Measurements from ENCODE around the gene NTN3.
"Not testable (repeated sequence)": the region's sequence is repeated elsewhere in the genome, so short reads cannot be mapped to it uniquely, and the experiment has no call there.

NTN3 gene

DNA sequence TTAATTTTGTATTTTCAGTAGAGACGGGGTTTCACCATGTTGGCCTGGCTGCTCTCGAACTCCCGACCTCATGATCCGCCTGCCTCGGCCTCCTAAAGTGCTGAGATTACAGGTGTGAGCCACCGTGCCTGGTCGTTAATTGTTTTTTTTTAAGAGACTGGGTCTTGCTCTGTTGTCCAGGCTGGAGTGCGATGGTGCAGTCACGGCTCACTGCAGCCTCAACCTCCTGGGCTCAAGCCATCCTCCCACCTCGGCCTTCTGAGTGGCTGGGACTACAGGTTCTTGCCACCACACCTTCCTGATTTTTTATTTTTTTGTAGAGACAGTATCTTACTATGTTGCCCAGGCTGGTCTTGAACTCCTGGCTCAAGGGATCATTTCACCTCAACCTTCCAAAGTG, 8.9 kb downstream of the NTN3 start:
- not testable (repeated sequence) for DNase-seq

DNA sequence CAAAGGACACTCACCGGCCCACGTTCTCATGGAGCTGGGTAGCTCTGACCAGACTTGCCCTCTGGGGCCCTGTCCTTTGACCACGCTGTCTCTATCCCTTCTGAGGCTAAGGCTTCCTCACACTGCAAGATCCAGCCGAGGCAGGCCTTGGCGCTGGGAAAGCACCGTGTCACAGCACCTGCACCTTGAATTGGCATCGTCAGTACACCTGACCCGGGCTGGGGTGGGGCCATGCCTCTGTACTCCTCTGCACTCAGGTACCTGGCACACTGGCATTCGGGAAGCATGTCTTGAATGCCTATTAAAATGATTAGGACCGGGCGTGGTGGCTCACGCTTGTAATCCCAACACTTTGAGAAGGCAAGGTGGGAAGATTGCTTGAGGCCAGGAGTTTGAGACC, 9.9 kb downstream of the NTN3 start:
- no peak for DNase-seq

DNA sequence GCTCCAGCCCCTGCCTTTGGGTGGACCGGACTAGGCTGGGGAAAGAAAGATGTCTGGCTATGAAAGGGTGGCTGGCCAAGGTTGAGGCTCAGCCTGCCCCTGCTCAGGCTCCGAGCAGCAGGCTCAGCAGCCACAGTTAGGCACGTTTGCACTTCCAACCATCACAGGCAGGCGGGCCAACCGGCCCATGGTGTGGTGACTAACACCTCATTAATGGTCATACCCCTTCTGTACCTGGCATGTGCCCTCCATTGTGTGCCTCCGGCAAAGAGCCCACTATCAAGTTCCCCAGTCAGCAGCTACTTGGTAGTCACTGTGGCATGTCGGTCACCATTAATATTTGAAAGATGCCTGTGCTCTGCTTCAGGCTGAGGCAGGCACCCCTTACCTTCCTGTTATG, 10.6 kb downstream of the NTN3 start:
- DNase-seq = no peak

DNA sequence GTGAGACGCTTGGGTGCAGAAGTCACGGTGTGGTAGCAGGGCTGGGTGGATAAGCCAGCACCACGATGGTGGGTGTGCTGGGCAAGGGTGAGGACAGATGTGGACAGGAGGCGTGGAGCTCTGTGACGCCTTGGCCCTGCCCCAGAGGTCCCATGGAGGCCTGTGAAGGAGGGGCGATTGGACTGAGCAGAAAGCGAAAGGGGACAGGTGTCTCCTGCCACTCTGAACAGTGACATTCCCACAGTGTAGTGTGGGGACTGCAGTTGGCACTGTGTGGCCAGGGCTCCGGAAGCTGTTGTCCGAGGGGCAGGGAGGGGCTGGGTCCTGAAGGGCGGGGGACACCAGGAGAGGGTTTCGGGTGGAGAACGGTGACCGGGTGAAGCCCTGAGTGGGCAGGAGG, 11.2 kb downstream of the NTN3 start:
- DNase-seq = no peak

DNA sequence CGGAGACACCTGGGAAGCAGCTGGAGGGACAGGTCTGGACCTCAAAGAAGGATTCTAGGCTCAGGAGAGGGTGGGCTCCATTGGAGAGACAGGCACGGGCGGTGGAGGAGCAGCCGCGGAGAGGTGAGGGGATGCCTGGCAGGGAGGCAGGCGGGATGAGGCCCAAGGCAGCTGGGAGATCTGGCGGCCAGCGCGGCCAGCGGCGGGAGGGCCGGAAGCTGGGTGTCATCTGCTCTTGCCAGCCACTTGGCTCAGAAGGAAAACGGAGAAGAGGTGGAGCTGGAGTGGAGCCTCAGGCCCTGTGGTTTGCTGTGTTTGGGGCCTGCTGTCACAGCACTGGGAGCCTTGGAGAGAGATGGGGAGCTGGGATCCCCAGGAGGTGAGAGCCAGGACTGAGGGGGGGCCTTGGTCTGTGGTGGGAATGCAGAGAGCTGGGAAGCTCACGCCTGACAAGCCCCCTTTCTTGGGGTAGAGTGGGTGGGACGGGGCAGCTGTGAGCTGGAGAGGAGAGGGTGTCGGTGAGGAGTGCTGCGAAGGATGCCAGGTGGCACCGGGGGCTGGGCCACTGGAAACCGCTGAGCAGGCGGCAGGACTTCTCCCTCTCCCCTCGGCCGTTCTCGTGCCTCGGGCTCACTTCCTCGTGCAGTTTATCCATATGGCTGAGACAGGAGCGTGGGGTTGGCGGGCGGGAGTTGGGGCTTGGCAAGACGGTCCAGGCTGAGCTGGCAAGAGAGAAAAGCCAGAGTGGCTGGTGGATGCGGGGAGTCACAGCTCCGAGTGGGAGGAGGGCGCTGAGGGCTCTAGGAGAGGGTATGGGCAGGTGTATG, 11.8 kb downstream of the NTN3 start:
- no peak for DNase-seq

DNA sequence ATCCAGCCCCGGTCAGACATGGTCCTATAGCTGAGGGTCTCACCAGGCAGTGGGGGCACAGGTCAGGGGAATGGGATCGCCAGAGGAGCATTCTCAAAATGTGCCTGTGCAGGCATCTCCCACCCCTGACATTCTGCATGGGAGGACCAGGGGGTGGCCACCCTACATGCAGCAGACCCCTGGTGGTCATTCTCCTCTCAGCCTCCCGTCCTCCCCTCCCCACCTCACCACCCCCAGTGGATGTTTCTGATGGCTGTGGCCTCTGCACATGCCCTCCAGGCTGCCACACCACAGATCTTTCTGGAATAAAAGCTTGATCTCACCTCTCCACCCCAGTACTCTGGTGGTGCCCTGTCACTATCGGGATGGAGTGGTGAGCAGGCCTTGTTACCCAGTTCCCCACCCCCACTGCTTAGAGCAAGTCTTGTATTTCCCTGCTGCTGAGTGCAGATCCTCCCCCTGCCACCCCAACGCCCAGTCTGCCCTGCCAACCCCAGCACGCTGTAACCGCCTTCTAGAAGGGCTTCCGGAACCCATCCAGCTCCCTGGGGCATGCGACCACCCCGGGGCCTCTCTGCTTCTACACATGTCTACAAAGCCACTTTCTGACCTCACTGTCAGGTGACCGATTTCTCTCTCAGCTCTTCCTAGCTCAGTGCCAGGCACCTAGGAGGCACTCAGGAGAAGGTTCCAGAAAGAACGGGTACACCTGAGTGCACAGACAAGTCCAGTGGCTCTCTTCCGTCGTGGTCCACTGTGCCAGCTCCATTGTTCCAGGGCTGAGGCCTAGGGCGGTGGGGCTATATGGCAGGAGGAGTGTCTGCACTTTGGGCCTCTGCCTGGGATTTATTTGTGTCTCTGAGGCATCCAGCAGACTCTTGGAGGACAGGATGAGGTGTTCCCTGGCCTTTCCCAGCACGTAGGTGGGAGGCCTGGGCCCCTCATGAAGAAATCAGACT, 13.1 kb downstream of the NTN3 start:
- no peak for DNase-seq

DNA sequence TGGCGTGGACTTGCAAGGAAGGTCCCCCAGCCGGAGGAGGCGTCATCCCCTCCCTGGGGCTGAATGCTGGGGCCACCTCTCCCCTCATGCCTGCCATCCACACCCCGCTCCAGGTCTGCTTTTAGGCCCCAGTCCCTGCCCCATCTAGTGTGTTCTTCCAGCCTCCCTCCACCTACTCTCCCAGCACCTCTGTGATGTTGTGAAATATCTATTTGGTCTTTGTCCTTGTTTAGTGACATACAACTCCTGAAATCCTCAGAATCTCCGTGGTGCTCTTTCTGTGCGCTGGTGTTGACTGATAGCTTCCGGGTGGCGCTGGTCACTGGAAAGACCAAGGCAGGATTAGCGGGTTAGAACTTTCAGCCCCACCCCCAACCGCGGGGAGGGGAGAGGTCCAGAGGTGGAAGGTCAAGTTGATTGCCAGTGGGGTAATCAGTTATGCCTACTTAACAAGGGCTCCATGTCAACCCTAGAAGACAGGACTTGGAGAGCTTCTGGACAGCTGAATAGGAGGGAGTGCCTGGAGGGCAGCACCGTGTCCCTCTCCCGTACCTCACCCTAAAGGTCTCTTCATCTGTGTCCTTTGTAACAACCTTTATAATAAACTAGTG, 13.9 kb downstream of the NTN3 start:
- DNase-seq = no peak

DNA sequence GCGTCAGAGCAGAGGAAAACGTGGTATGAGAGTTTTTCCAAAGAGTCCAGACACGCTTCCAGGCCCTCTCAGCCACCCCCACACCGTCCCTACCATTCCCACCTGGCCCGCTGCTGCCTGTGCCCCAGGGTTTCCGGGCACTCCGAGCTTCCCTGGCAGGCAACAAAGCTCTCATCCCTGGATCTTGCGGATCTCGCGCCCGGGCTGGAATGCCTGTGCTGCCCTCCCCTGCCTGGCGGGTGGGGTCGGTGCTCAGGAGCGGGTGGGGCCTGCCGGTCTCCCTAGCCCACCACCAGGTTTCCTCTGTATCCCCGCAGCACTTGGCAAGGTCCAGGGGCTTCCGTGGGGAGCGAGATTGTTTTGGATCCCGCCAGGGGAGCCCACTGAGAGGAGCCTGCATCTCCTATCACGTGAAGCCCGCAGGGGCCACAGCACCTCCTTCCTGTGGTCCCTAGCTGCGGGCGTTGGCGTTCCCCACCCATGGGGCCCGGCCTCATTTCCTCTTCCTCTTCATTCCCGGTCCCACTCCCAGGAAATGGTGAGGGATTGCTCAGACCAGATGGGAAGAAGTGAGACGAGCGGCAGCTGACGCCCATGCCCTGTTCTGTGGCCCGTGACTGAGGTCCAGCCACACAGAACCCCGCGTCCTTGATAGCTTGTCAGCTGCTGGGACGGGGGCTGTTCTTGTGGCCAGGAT, 14.9 kb downstream of the NTN3 start:
- no peak for DNase-seq

DNA sequence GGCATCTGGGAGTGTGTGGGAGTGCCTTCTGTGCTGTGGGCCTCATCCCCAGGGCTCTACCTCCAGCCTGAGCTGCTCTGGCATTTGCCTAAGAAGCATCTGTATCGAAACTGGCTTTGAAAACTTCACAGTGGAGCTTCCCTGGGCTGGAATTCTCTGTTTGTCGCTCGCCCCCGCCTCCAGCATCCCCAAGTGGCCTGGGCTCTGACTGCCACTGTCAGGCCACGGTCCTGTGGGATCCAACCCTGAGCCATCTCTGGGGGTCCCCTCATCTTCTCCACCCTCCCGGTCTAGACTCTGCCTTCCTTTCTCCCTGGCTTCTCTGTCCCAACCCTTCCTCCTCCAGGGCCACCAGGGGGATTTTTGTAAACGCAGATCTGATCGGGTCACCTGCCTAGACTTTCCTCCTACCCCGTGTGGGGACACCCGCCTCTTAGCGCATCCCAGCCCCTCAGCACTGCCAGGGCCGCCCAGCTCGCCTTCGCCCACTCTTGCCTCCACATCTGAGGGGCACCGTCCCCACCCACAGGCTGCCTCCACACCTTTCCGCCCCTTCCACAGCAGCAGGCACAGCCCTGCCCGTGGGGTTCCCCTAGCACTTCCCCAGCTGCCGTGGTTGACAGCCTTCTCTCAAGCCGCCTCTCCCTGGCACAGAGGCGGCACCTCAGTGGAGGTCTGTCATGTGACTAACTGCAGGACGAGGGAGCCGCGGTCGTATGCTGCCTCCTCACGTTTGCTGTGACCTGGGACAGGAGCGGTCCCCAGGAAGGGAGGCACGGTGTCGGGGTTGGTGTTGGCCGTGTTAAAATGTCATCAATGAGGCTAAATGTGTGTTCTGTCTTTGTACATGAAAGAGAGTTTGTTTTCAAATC, 15.8 kb downstream of the NTN3 start:
- peak; percentile 91 for DNase-seq

DNA sequence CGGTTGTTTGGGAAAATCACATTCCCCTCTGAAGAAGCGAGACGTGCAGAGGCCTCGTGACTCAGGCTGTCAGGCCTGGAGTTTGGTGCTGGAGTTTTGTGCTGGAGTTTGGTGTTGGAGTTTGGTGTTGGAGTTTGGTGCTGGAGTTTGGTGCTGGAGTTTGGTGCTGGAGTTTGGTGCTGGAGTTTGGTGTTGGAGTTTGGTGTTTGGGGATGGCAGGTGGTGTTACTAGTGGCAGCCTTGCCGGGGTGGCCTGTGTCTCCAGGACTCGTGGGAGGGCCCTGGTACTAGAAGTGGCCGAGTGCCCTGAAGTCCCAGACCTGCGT, 16.4 kb downstream of the NTN3 start:
- DNase-seq = no peak

DNA sequence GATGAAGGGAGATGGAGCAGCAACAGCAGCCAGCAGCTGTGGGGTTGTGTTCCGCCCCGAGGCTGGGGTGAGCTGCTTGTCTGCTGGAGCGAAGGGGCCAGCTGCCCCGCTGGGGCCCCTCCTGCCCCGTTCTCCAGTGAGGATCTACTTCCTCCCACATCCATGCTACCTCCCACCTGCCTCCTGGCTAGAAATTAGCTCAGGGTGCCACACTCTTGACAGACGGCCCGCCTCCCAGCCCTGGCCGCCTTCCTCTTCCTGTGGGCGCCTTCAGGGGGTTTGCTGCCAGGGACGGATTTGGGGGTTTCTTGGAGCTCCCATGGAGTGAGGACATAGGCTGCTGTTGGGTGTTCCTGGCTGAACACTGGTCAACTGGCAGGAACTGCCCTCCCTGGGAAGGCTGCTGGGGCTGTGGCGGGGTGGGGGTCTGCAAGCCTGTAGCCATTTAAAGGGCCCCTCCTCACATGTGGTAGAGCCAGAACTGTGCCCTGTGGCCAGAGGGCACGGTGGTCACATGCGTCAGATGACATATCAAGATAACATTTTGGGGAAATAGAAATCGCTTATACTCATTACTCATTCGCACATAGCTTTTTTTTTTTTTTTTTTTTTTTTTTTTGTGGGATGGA, 16.9 kb downstream of the NTN3 start:
- DNase-seq = peak; percentile 80

DNA sequence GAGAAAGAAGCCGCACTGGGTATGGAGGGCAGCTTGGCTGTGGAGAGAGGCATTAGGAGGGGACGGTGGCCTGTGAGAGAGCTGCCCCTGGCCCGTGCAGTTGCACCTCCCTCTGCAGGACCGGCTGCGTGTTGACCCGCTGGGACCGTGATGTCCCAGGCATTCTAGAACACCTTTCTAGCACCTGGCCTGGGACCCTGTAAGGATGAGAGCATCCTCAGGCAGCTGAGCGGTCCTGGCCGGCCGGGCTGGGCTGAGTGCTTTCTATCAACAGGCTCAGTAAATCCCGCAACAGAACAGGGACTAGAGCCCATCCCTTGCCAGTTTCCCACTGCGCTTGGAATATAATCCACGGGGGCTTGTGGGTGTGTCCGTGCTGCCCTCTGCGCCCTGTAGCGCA, 18.5 kb downstream of the NTN3 start:
- DNase-seq = no peak

DNA sequence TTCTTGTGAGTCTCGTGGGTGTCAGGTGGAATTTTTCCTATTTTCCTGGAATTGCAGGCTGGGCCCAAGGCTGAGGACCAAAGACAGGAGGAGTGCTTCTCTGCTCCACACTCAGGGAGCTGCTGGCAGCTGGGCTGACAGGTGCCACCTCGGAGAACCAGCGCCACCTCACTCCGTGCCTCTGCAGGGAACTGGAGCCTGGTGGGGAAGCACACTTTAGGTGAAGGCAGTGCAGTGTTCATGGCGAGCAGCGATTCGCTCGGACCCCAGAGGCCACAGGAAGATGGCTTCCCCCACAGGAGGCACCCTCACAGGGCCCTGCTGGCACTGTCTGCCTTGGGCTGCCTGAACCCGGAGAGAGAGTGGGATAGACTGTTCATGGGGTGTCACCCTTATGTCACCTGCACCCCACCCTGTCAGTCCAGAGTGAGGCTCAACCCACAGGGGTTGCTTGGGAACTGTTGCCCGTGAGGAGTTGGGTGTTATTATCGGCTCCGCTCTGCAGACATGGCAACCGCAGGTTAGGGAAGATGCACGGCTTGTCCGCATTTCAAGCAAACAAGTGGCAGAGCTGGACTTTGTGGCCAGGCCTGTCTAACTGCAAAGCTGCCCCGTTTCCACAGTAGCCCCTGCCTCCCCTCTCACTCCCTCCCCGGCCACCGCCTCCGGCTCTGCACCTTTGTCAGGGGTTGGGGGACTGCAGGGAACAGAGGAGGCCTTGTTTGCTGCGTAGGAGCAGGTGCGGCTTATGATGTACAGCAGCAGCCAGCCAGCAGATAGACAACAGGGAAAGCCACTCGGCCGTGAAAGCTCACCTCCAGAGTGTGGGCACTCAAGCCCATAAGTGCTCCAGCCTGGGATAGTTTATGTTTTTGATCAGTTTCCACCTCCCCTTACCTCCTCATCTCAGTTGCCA, 19.4 kb downstream of the NTN3 start:
- DNase-seq = no peak

DNA sequence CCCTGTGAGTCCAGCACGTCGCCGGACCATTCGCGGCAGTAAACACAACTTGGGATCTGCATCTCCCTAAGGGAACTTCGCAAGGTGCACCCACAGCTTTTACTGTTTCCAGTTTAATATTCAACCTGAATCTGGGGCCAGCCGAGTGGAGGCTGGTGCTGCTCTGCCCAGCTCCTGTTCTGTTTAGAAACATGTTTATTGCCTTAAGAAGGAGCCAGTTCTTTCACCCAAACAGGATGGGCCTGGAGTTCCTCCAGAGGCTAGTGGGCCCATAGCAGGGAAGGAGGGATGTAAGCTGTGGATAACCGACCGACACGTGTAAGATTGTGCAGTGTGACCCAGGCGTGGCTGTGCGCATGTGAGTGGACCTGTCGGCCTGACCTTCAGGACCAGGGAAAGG, 21.2 kb downstream of the NTN3 start:
- DNase-seq = no peak

DNA sequence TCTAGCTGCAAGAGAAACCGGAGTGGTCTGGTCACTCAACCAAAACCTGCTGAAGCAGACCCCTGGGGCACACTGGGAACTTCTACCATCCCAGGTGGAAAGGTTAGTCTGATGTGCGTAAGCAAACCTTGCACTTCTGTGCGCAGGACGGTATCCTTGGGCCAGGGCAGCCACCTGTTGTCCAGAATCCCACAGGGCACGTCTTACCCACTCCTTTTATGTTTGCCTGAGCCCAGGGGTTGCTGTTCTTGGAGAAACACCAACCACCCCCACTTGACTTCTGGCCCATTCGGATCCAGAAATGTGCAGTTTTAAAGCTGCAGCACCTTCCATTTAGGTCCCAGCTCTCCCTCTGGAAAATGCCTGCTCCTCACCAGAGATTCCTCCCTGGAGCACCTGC, 22.5 kb downstream of the NTN3 start:
- no peak for DNase-seq

DNA sequence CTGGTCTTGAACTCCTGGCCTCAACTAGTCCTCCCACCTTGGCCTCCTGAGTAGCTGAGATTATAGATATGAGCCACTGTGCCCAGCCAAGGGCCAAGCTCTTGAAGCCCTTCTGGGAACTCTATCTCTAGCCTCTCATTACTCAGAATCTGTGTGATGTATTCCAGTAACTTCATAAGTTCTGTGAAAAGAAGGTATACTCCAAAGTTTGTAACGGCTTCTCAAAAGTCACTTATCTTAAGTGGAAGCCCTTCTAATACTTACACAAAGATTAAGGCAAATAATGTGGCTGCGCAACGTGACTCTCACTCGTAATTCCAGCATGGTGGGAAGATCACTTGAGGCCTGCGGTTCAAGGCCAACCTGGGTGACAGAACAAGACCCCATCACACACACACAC, 23.5 kb downstream of the NTN3 start:
- no peak for DNase-seq

DNA sequence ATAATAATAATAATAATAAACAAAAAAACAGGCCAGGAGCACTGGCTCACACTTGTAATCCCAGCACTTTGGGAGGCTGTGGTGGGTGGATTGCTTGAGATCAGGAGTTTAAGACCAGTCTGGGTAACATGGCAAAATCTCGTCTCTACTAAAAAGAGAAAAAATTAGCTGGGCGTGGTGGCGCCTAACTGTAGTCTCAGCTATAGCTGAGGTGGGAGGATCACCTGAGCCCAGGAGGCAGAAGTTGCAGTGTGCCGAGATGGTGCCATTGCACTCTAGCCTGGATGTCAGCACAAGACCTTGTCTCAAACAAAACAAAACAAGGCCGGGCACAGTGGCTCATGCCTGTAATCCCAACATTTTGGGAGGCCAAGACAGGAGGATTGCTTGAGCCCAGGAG, 23.9 kb downstream of the NTN3 start:
- no peak for DNase-seq

DNA sequence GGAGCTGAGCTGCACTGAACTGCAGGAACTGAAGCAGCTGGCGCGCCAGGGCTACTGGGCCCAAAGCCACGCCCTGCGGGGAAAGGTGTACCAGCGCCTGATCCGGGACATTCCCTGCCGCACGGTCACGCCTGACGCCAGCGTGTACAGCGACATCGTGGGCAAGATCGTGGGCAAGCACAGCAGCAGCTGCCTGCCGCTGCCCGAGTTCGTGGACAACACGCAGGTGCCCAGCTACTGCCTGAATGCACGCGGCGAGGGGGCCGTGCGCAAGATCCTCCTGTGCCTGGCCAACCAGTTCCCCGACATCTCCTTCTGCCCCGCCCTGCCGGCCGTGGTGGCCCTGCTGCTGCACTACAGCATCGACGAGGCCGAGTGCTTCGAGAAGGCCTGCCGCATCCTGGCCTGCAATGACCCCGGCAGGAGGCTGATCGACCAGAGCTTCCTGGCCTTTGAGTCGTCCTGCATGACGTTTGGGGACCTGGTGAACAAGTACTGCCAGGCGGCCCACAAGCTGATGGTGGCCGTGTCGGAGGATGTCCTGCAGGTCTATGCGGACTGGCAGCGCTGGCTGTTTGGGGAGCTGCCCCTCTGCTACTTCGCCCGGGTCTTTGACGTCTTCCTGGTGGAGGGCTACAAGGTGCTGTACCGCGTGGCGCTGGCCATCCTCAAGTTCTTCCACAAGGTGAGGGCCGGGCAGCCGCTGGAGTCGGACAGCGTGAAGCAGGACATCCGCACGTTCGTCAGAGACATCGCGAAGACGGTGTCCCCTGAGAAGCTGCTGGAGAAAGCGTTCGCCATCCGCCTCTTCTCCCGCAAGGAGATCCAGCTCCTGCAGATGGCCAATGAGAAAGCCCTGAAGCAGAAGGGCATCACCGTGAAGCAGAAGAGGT, 25.4 kb downstream of the NTN3 start:
- DNase-seq = no peak

DNA sequence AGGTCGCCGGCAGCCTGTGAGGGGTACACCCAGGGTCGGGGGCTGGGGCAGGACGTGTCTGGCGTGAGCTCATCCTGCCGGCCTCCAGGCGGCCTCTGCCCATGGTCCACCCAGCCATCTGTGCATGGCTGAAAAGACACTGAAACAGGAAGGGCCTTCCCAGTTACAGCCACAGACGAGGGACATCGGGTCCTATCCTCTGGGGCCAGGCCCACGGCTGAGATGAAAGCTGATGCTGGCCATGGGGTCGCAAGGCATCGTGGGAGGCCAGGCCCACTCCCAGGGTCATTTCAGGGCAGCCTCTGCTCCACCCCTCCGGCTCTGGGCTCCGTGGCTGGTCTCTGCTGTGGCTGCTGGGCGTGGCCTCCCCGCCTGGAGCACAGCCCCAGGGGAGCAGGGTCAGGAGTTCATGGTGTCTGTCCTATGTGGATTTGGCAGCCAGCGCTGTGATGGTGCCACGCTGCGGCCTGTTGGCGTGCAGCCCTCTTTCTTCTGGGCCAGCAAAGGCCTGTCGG, 26.1 kb downstream of the NTN3 start:
- no peak for DNase-seq
